Bronchial epithelial cell (primary cell): Measurements from ENCODE around the gene MCRIP1. TPM values are rescaled to one million over a fixed set of nuclear protein-coding genes. Genes with fewer than 3 reads are reported as not detected.
"Not testable (repeated sequence)": the region's sequence is repeated elsewhere in the genome, so short reads cannot be mapped to it uniquely, and the experiment has no call there.

Experiments used
- DNase-seq: peaks from one replicate; pipeline ENCODE4 v3.0.0-alpha.2; 2010; ENCODE audit warnings: low read depth
- FAIRE-seq: peaks from 2 replicates; lab custom pipeline; 2011; peaks lifted over from hg19 to GRCh38; lab: Jason Lieb, UNC
- H3K27me3 ChIP-seq: 2 replicates; pipeline ENCODE4 v1.5.1; 2011; ENCODE audit warnings: low read length; ENCODE audit not compliant: control insufficient read depth, insufficient read depth
- H3K36me3 ChIP-seq: 2 replicates; pipeline ENCODE4 v1.5.1; 2011; ENCODE audit warnings: low read length; ENCODE audit not compliant: control insufficient read depth, insufficient read depth
- H3K4me3 ChIP-seq: 2 replicates; pipeline ENCODE4 v1.5.1; 2011; ENCODE audit warnings: mild to moderate bottlenecking, low read depth, low read length, control low read depth
- CTCF ChIP-seq: IDR thresholded peaks from 2 replicates; pipeline ENCODE4 v1.5.1; 2011; ENCODE audit warnings: mild to moderate bottlenecking, moderate library complexity, low read length, control low read depth, inconsistent platforms; ENCODE audit not compliant: insufficient read depth, severe bottlenecking
- total RNA-seq: library from RNA; depleted of rRNA; stranded (reverse); fragments of >200 nt; gene quantifications from 2 replicates; pipeline ENCODE4 v1.2.1, GENCODE V29; 2014

The MCRIP1 gene
- total RNA-seq, 1 donor from 2014 or later, result 25.8 TPM

GRCh38 chr17:81843713-81844326, 10.7 kb upstream of the MCRIP1 start:
- Histone ChIP-seq H3K4me3 (no peak overlapping the region), H3K27me3 (no peaks in the 10 kb centered on the region), H3K36me3 (peaks cover 35% of the 10 kb centered on the region)
- FAIRE-seq, result no peak
- no peak for DNase-seq
- TF ChIP-seq CTCF, result no peak

- Histone ChIP-seq H3K4me3 (no peak overlapping the region), H3K27me3 (no peaks in the 10 kb centered on the region), H3K36me3 (peaks cover 35% of the 10 kb centered on the region)
- no peak for DNase-seq
- no peak for TF ChIP-seq CTCF
- no peak for FAIRE-seq
These were observed 9.8 kb upstream of the MCRIP1 start for GRCh38 chr17:81842725-81843504.

GRCh38 chr17:81842378-81842724, 9.3 kb upstream of the MCRIP1 start:
- FAIRE-seq (no peak), DNase-seq (no peak)
- Histone ChIP-seq H3K36me3 (peaks cover 33% of the 10 kb centered on the region), H3K4me3 (no peak overlapping the region), H3K27me3 (no peaks in the 10 kb centered on the region)
- TF ChIP-seq CTCF, result no peak

GRCh38 chr17:81841866-81842265, 8.8 kb upstream of the MCRIP1 start:
- H3K36me3 ChIP-seq, result peaks cover 30% of the 10 kb centered on the region
- TF ChIP-seq CTCF, result no peak
- H3K27me3 ChIP-seq, result no peaks in the 10 kb centered on the region
- FAIRE-seq (no peak), DNase-seq (no peak)
- no peak overlapping the region for H3K4me3 ChIP-seq

GRCh38 chr17:81840826-81841778, 8.0 kb upstream of the MCRIP1 start:
- no peak for TF ChIP-seq CTCF
- FAIRE-seq (no peak), DNase-seq (peak; percentile 83)
- Histone ChIP-seq H3K36me3 (peaks cover 22% of the 10 kb centered on the region), H3K4me3 (peak overlapping the region; percentile 19), H3K27me3 (no peaks in the 10 kb centered on the region)

- H3K27me3 ChIP-seq, H3K4me3 ChIP-seq, DNase-seq, FAIRE-seq: not testable (repeated sequence)
- peaks cover 13% of the 10 kb centered on the region for H3K36me3 ChIP-seq
These were observed 7.0 kb upstream of the MCRIP1 start for GRCh38 chr17:81840059-81840458.
